Measurements from ENCODE around the gene COX19.
A peak's percentile ranks its signal among the peaks of the same experiment; 100 is the strongest.

Gene COX19, protein sequence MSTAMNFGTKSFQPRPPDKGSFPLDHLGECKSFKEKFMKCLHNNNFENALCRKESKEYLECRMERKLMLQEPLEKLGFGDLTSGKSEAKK

DNA sequence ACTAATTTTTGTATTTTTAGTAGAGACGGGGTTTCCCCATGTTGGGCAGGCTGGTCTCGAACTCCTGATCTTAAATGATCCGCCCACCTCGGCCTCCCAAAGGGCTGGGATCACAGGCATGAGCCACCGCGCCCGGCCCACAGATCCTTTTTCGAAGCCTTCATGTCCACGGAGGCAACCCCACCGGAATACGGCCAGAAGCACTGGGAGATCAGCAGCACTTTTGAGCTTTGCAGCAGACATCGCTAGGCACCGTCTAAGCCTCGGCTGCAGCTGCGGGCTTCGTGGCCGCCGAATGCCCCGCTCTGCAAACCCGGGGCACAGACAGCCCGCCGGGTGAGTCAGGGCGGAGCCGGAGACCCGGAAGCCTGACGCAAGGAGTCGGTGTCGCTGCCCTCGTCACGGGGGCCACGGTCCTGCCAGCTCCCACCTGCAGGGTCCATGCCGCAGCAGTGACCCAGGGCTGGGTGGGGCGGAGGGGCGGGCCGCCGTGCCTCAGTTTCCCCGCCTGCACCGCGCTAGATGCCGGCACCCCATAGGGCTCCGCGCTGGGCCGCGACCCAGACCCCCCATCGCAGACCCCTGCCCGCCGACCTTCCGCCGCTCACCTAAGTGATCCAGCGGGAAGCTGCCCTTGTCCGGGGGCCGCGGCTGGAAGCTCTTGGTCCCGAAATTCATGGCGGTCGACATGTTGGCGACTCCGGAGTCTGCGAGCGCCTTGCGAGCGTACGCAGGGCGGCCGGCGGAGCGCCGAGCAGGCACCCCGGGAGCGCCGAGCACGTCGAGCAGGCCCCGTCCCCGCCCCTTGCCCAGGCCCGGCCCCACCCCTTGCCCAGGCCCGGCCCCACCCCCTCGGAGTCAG lies at the start of gene COX19:
Gene COX19, minus strand, starts transcription at position 730 of the 862 bp plus-strand sequence. Its CDS starts 40 bp downstream, at position 690.
- peak; percentile 76 for DNase-seq

DNA sequence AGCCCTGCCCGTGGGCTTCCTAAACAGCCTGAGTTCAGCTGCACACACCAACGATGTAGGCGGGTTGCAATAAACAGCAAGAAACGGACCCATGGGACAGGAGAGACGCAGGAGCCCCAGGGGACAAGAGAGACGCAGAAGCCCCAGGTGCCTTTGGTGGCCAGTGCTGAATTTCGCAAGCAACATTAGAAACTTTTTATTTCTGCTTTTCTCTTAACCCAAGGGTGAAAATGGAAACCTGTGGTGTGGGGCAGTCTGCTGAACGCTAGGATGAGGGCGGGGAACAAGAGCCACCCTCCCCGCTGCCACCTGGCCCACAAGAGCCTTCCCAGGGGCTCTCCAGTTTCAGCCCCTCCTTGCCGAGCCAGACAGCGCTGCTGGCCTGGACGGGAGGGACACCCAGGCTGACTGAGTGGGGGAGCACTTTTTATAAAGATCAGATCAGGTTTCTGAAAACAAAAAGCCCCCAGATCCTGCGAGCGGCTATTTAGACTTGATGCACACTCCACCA lies 49.0 kb upstream of the COX19 start:
- no peak for DNase-seq

DNA sequence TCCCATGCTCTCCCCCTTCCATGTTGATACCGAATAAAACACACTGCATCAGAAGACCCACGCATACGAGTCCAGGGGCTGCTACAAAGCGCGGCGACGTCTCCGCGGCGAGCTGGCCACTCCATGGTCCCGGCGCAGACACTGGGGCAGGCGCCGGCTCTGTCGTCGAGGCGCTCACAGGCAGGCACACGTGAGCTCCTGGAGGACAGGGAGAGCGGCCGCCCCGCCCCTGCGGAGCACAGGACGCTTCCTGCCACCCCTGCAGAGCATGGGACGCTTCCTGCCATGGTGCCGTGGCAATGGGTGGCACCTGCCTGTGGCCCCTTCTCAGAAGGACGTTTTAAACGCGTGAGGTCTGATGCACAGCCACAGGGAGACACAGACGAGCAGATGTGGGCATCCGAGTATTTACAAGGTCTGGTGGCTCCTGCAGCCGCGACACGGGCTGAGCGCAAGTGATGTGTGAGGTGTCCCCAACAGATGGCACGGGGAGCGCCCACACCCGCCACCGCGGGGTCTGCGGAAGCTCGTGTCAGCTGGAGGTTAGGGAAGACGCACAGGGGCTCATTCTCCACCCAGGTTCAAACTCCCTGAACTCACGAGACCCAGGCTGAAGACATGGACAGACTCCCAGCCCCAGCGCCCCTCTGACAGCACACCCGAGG lies 47.6 kb upstream of the COX19 start:
- DNase-seq: no peak

DNA sequence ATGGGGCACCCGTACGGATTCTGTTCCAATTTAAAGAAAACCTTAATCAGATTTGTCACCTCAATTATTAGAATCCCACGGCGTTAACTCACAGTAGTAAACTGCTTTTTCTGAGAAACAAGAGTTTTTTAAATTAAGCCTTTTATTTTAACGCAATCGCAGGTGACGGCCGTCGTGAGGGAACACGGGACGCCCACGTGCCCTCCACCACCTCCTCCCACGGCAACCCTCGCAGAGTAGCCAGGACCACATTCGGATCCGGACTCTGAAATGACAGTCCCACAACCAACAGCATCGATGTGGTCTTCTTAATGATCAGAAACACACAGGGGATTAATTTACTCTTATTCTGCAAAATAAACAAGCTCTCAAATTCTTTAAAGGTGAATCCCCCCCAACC lies 47.0 kb upstream of the COX19 start:
- no peak for DNase-seq

DNA sequence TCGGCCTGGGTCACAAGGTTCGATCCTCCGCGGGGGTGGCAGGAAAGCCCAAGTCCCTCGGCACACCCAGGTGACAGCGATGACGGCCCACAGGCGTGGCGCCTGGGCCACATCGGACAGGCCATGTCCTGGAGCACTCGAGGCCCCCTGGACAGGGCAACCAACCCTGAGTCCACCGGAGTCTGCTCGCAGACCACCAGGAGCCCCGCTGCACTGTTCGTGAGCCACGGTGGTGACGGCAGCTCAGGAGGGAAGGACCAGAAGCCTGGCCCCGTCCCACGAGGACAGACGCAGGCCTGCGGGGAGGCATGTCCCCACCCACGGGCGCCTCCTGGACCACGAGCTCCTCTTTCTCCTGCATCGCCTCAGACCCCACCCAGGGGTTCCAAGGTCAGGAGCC lies 46.6 kb upstream of the COX19 start:
- DNase-seq: no peak

DNA sequence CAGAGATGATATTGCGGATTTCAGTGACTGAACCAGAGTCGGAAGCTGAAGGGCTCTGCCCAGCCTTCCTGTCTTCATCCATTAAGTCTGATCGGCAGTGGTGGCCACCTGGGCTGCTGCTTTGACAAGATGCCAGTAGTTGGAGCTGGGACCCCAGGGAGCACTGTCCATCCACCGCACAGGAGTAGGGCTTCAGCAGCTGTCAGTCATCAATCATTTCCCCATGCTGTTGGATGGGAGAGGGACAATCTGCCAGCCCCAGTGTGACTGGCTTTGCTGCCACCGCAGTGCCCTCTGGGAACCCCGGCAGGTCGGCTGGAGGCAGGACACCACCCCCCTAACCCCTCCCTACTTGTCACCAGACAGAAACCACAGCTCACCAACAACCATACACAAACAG lies 46.0 kb upstream of the COX19 start:
- no peak for DNase-seq

DNA sequence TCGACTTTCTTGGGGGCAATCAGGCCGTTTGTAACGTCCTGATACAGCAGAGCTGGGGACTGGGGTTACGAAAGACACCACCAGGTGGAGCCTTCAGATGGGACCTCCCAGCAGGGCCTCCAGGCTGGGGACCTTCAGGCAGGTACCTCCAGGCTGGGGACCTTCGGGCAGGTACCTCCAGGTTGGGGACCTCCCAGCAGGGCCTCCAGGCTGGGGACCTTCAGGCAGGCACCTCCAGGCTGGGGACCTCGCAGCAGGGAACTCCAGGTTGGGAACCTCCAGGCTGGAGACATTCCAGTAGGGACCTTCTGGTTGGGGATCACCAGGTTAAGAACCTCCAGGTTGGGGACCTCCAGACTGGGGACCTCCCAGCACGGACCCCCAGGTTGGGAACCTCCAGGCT lies 45.5 kb upstream of the COX19 start:
- no peak for DNase-seq

DNA sequence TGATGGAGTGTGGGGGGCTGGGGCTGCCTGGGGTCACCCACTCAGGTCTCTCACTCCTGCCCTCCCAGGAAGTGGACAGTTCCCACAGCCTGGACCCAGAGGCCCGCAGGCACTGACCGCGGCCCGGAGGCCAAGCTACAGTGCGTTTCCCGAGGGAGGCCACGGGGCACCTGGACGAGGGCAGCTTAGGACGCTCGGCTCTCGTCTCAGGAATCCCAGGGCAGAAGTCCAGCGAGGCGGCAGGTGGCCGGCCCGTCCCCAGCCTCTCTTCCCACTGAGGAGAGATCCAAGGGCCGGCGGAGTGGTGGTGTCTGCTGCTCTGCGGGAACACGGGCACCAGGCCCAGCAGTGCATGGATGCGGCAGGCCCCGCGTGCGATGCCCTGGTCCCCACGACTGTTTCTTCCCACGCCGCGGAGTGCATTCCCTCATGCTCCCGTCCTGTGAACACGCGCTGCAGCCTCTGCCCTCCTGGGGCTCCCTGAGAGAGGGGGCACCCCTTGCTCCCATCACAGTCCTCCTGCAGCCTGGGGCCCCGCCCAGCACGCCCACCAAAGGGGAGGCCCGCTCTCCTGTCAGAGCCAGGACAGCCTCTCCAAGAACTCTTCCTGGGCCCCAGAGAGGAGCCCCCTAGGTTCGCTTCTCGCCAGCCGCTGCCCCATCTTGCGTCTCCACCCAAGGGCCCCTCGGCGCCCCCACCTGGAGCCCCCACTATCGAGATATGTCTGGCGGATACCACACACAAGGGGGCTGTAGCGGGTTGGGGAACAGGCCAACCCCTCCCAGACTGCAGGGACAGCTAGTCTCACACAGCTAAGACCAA lies 44.7 kb upstream of the COX19 start:
- no peak for DNase-seq

DNA sequence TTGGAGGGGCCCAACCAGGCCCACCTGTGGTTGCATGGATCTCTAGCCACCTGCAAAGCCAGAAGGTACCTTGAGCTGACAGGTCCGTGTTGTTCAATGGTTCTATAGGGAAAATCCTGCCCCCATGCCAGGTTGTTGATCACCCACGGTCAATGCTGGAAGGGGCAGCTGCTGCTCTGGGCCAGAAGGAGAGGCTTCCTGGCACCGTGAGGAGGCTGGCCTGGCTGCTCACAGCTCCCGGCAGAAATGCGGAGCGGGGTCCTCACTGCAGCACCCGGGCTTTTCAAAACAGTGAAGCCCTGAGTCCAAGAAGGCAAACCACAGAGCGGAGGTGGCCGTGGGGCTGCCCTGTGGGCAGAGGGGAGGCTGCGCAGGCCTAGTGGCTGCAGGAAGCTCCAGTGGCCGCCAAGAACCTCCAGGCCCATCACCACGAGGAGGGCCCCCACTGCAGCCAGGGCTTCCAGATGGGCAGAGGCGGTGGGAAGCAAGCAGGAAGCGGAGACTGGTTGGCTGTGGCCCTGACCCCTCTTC lies 44.0 kb upstream of the COX19 start:
- no peak for DNase-seq

DNA sequence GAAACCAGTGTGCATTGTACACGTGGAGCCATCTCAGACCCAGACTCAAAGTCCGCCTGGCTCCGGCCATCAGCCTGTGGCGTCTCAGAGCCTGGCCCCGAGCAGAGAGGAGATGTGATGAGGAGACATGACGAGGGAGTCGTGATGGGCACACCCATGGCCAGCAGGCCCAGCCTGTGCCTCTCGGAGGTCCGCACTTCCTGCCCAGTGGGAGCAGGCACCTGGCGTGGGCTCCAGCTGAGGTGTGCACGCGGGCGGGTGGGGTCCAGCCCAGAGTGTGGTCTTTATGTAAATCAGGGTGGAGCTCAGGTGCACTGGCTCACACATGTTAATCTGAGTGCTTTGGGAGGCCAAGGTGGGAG lies 43.0 kb upstream of the COX19 start:
- no peak for DNase-seq

DNA sequence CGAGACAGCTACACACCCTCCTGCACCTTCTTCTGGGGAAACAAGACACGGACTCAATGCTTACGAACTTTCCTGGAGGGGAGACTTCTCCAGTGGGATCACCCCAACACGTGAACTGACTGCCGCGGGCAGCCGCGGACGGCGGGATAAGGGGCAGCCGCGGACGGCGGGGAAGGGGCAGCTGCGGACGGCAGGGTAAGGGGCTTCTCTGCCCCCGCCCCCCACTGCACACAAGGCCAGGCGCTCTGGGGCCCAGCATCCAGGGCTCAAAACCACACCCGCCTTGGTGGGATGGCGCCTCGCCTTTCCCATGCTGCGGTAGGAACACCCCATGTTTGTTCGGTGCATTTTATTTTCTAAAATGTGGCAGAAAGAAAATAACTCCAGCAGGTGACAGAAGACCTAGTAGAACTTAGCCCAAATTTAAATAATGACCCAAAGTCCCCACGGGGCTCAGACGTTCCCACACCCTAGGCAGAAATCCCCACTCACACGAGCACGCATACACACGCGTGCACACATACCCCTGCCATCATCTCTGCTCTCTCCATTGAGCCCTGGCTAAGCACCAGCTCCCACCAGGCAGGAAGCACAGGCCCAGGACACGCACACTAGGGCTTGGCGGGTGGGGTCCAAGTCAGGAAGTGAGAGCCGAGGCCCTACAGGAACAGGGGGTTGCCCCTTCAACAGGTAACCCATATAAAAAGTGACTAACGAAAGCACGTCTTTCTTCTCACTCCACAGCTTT lies 42.4 kb upstream of the COX19 start:
- no peak for DNase-seq

DNA sequence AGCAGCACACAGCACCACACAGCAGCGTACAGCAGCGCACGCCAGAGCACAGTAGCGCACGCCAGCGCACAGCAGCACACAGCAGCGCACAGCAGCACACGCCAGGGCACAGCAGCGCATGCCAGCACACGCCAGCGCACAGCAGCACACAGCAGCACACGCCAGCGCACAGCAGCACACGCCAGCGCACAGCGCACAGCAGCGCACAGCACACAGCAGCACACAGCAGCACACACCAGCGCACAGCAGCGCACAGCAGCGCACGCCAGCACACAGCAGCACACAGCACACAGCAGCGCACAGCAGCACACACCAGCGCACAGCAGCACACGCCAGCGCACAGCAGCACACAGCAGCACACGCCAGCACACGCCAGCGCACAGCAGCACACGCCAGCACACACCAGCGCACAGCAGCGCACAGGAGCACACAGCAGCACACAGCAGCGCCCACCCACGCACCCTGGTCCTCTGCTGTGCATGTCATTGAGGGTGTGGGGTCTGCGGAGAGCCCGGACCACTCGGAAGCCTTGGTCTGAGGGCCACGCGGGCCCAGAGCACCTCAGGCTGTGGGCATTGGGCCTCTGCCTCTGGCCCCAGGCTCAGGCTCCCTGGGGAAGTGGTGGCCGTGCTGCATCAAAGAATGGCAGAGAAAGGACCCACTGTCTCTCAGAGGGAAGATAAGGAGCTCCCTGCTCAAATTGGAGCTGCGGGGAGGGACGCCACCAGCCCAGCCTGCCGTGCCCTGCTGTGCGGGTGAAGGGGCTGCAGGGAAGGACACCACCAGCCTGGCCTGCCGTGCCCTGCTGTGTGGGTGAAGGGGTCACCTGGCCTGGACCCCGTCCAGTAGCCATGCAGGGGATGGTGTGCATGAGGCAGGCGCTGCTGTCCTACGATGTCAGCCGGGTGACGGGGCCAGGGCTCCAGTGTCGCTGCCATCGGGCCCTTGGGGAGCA lies 41.5 kb upstream of the COX19 start:
- DNase-seq: no peak

DNA sequence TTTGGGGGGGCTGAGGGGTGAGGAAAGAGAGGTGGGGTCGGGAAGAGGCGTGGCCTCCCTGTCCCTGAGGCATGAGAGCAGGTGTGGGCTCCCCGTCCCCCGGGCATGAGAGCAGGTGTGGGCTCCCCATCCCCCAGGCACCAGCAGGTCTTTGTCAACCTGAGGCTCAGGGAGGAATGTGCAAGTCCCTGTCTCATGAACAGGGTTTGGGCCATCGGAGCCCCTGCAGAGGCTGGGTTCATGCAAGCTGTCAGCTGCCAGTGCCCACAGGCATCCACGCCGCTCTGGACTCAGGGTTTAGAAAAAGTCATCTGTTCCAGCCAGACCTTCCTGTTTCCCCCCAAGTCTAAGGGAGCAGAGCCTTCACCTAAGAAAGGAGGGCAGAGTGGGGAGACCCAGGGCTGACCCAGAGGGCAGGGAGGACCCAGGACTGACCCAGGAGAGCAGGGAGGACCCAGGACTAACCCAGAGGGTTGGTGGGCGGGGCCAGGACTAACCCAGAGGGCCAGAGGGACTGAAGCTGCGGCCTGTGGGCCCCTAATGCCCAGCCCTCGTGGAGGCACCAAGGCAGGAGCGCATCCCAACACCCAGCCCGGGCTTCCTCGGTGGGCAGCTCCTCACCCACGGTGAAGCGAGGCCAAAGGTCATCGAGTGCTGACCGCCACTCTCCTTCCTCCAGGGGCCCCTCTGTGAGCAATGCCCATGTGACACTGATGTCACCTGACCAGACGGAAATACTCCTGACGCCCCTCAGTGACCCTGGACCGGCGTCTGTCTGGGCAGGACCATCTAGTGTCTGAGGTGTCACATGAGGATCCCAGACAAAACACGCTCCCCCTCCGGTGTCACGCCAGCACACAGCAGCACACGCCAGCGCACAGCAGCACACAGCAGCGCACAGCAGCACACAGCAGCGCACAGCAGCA lies 40.1 kb upstream of the COX19 start:
- DNase-seq: no peak

DNA sequence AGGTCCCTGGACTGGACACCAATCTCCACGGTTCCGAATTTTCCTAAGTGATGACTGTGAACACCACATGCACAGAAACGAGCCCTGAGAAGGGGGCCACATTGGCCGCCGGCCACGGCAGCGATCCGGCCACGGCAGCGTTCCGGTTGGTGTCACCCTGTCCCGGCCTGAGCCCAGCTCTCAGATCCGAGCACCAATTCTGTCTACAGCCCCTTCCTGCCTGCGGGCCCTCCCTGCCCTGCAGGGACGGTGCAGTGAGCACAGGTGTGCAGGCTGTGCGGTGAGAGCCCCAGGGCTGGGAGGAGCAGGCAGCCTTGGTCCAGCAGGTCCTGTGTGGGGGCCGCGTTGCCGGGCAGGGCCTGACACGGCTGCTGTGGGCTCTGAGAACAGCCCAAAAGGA lies 39.3 kb upstream of the COX19 start:
- no peak for DNase-seq

DNA sequence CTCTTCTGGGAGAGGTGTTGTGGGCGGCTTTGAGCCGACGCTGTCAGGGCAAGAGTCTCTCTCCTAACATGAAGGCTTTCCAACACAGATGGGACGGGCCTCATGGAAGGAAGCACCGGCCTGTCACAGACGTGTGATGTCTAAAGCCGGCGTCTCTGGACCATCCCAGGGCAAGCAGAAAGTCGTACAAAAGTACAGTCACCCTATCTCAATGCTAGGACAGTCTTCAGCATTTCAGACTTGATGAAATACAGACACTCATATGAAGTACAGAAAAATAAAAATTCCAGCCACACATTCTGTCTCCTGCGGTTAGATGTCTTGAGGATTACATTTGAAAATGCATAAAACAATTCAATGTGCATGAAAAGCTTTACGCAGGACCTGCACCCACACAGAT lies 38.2 kb upstream of the COX19 start:
- no peak for DNase-seq

DNA sequence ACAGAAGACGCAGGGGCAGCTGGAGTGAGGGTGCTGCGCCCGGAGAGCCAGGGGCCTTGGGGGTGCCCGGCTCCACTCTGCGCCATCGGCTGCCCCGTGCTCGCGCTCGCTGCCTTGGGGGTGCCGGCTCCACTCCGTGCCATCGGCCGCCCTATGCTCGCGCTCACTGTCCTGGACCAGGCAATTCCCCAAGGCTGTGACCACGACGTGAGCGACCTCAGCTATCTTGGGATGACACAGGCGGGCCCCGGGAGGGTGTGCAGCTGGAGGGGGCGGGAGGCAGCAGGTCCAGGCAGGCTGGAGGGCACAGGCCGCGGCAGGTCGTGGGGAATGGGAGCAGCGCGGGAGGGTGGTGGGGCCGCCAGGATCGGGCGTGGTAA lies 37.4 kb upstream of the COX19 start:
- DNase-seq: no peak

DNA sequence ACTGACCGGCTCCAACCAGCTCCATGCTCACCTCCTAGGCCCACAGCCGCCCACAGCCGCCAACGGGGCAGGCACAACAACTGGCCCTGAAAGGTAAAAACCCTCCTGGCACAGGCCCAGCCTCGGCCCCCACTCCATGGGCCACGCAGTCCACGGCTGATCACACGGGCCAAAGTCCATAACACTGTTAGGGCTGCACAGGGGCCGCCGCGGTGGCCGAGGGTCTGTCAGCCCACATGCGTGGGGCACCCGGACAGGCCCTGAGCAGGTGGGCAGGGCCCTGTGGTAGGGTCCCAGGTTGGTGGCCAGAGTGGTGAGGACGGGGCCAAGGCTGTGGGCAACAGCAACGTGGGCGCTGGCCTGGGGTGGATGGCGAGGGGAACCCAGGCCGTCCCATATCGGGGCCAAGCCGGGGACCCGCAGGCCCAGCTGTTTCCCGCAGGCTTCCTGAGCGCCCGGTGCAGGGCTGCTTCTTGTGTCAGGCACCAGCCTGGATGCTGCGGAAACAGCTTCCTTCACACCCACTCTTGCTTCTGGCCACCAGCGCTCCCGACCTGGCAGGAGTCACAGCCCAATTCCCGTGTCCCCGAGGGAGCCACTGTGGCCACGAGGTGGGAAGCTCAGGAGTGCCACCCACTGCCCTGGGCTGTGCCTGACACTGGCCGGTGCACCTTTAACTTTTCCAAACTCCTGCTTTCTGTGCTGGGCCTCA lies 36.8 kb upstream of the COX19 start:
- no peak for DNase-seq

DNA sequence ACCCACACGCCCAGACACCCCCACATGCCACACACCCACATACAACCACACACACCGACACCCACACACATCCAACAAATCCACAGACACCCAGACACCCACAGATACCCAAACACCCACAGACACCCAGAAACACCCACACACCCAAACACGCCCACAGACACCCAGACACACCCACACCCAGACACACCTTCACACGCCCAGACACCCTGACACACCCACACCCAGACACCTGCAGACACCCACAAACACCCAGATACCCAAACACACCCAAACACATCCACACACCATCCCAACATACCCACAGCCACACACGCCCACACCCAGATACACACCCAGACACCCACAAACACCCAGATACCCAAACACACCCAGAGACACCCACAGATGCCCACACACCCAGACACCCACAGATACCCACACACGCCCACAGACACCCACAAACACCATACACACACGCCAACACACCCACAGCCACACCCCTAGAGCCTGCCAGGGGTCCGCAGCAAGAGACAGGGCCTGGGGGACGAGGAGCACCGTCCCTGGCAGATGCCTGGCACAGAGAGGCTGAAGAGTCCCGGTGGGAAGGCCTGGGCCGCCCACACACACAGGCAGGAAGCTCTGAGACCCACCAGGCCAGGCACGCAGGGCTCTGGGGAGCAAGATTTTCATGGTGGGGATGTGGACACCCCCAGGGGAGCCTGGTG lies 36.1 kb upstream of the COX19 start:
- no peak for DNase-seq

DNA sequence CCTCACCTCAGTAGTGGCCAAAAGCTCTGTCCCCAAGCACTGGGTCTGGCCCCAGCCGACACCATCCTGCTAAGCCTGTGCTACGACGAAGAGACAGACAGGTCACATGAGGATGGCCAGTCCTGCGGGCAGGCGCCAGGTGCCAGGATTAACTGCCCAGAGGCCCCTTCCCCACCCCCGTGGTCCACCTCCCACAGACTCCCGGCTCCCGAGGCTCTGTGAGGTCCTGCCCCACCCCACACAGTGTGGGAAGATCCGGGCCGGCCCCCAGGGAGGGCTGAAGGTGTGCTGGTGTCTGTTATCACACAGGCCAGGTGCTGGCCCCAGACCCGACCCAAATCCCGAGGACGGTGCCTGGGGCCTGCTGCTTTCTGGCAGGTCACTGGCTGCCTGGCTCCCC lies 34.9 kb upstream of the COX19 start:
- no peak for DNase-seq

Data from NK-92 treated with Interleukin-12 subunit alpha and Interleukin-12 subunit beta, amount 100 ng/mL, for 24 hours (cell line).